Aorta (tissue), 5 donors: ENCODE measurements around the gene UCK2. TPM values are rescaled to one million over a fixed set of nuclear protein-coding genes. Genes with fewer than 3 reads are reported as not detected.
A peak's percentile ranks its signal among the peaks of the same experiment; 100 is the strongest.

Experiments used
- ATAC-seq: fragments of 200-7000 bp; cut with Tn5 transposase; one replicate; pipeline ENCODE4 v1.9.1; 2022; ENCODE audit warnings: moderate library complexity; ENCODE audit not compliant: low FRiP score
- DNase-seq, 2 donors: peaks; one replicate each; pipeline ENCODE4 v3.0.0-alpha.2; 2020
- H3K27ac ChIP-seq, 2 donors: one replicate each; pipeline ENCODE4 v1.5.1; 2013; ENCODE audit warnings: low read length in 2 of 2, mild to moderate bottlenecking in 2 of 2, moderate library complexity in 2 of 2, control low read depth in 1 of 2, inconsistent platforms in 1 of 2, low read depth in 1 of 2
- H3K27me3 ChIP-seq, 2 donors: one replicate each; pipeline ENCODE4 v1.6.1; 2013; ENCODE audit warnings: control low read depth in 1 of 2, low read length in 1 of 2, mild to moderate bottlenecking in 1 of 2, moderate library complexity in 1 of 2; ENCODE audit not compliant: insufficient read depth in 2 of 2, control insufficient read depth in 1 of 2
- H3K36me3 ChIP-seq, 2 donors: one replicate each; pipeline ENCODE4 v1.6.1; 2013; ENCODE audit warnings: control low read depth in 1 of 2, low read length in 1 of 2, mild to moderate bottlenecking in 1 of 2; ENCODE audit not compliant: insufficient read depth in 2 of 2, control insufficient read depth in 1 of 2
- H3K4me1 ChIP-seq, 2 donors: one replicate each; pipeline ENCODE4 v1.6.1; 2013; ENCODE audit warnings: low read length in 2 of 2, control low read depth in 1 of 2, mild to moderate bottlenecking in 1 of 2, moderate library complexity in 1 of 2; ENCODE audit not compliant: insufficient read depth in 2 of 2, control insufficient read depth in 1 of 2
- H3K4me3 ChIP-seq, 2 donors: one replicate each; pipeline ENCODE4 v1.5.1; 2013; ENCODE audit warnings: low read length in 2 of 2, control low read depth in 1 of 2, mild to moderate bottlenecking in 1 of 2
- H3K9me3 ChIP-seq: one replicate; pipeline ENCODE4 v1.6.1; 2013; ENCODE audit warnings: mild to moderate bottlenecking, low read length; ENCODE audit not compliant: control insufficient read depth
- WGBS, 2 donors: extraction: QIAGEN DNeasy Blood & Tissue Kit; methylation state at CpG; one replicate each; pipeline ENCODE4 v1.1.7; 2013; 5-methylcytosine and 5-hydroxymethylcytosine counted together
- intact Hi-C, 2 donors: fragments of 100-400 bp; cut with DNase I; formaldehyde crosslinking; loops; one replicate each; pipeline versions ENCODE4 v1.14.2 to v1.15.0; 2022
- polyA plus RNA-seq, 2 donors: library from polyadenylated mRNA; stranded (reverse); fragments of 200-250 nt; gene quantifications; one replicate each; pipeline ENCODE4 v1.2.3, GENCODE V29; 2013
- total RNA-seq, 2 donors: library from RNA; stranded (reverse); fragmentation: NEBNext Ultra II Directional; extraction: Animal tissue kit (Norgen Biotek cat#: 25700); gene quantifications; one replicate each; pipeline ENCODE4 v1.2.1, GENCODE V29; 2021
- donor health status: healthy with polysubstance abuse.
- donor health status: Bipolar disorder and iron deficiency.
- donor health status: DM: no; HTN: no; CAD: no.
- donor health status: DM: no; HTN: no; CAD: no.
- donor health status: DM: yes; HTN: yes; CAD: no.

UCK2 gene
- total and polyA plus RNA-seq, 4 donors: 7.2 to 31.1 (median 19.9) TPM

DNA sequence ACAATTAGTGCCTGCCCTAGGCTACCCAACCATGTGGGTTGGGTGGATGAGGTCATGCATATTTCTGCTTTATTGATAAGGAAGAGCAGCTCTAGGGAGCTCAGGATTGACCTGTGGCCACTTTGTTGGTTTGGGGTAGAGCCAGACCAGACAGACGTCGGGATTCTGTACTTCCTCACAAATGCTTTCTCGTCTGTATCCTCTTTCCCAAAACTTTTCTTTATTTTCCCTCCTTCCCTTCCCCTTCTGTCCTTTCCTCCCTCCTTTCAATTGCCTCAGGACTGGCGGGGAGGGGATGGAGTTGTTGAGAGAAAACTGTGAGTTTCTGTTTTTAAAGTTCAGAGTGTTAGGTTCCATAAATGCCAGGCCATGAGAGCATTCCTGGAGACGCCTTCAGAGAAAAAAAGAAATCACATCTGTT lies 68.0 kb downstream of the UCK2 start:
- peak overlapping the region in 1 of 2 donors; percentile 59 for H3K27ac ChIP-seq
- H3K4me1 ChIP-seq: peaks cover 0 to 4% of the 10 kb centered on the region in 2 donors
- no peak for ATAC-seq
- intact Hi-C loops: loop anchor here (5.0 kb wide), 2 partner anchors 68 to 198 kb away; partner anchors contain the start of genes ALDH9A1 (in 1 of the 2) and UCK2 (in 1 of the 2)
- H3K27me3 ChIP-seq: no peaks in the 10 kb centered on the region
- no peak overlapping the region for H3K4me3 ChIP-seq
- no peaks in the 10 kb centered on the region for H3K36me3 ChIP-seq
- 46 to 52% methylated on average over 5 of the region's 5 CpGs for WGBS, 2 donors
- DNase-seq: no peak
- no peaks in the 10 kb centered on the region for H3K9me3 ChIP-seq

DNA sequence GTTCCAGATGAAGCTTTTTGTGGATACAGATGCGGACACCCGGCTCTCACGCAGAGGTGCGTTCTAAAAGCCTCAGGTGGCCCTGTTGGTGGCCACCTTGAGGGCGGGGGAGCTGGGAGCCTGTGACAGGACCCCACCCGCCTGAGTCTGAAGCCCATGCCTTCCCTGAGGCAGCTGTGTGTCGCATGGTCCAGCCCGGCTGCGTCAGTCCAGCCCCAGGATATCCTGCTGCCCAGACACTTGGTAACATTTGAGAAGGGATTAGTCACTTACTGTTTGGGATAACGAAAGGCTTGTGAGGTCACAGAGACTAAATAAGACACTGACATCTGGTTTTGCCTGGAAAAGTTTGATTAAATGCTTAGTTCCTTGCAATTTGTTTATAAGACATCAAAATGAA lies 68.9 kb downstream of the UCK2 start:
- 69 to 72% methylated on average over 10 of the region's 10 CpGs for WGBS, 2 donors
- intact Hi-C loops: loop anchor here (5.0 kb wide), 2 partner anchors 69 to 199 kb away; partner anchors contain the start of genes ALDH9A1 (in 1 of the 2) and UCK2 (in 1 of the 2)

DNA sequence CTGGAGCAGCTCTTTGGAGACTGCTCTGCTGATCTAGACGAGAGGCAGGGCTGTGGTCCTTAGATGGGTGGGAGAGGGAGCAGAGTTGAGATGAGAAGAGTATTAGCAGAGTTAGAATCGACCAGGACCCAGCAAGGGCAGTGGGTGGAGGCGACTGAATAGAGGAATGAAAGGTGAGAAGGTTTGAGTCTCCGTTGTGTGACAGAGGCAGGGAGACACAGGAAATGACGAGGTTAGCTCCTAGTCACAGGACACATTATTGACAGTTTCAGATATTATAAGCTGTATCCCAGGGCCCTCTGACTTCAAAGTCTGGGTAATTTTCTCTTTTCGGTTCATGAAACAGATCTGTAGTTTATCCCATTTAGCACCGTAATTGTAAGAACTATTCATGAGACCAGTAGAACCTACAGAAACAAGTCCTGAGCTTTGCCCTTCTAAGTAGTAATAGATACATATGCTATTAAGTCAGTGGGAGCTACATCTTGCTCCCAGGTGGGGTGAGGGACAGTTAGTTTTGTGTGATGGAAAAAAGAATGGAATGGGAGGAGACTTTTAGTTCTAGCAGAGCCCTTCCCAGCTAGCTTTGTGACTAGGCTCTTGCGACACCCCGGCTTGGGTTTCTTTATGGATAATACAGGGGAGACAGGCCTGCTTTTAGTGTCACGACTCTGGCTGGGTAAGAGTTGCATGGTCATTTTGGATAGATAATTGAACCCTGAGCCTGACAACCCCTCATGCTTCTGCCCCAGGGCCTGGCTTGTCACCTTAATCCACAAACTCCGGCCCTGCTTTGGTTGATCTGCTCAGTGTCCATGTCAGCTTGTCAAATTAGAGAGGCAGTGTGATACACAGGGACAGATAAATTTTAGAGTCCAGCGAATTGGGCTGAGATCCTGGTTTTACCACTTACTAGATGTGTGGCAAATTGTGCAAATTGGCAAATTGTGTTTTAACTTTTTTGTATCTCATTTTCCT lies 70.2 kb downstream of the UCK2 start:
- H3K9me3 ChIP-seq: no peaks in the 10 kb centered on the region
- H3K4me1 ChIP-seq: peaks cover 0 to 4% of the 10 kb centered on the region in 2 donors
- H3K36me3 ChIP-seq: no peaks in the 10 kb centered on the region
- intact Hi-C loops: loop anchor here (2.0 to 5.0 kb wide), 4 partner anchors 69 to 267 kb away; partner anchors contain the start of genes ALDH9A1 (in 1 of the 2), MGST3 (in 1 of the 2) and UCK2 (in 1 of the 2)
- H3K27ac ChIP-seq: peak overlapping the region; percentile 72 to 98
- no peak for DNase-seq
- no peak overlapping the region for H3K4me3 ChIP-seq
- ATAC-seq: no peak
- no peaks in the 10 kb centered on the region for H3K27me3 ChIP-seq
- WGBS, 2 donors: 86 to 88% methylated on average over 12 of the region's 12 CpGs

More for the DNA sequence above, 68.9 kb downstream of the UCK2 start:
- ATAC-seq: peak; percentile 54
- Histone ChIP-seq H3K4me3 (no peak overlapping the region), H3K27ac (peak overlapping the region; percentile 69 to 98), H3K36me3 (no peaks in the 10 kb centered on the region), H3K9me3 (no peaks in the 10 kb centered on the region), H3K4me1 (peaks cover 0 to 4% of the 10 kb centered on the region in 2 donors), H3K27me3 (no peaks in the 10 kb centered on the region)
- peak; percentile 75 to 81 for DNase-seq

DNA sequence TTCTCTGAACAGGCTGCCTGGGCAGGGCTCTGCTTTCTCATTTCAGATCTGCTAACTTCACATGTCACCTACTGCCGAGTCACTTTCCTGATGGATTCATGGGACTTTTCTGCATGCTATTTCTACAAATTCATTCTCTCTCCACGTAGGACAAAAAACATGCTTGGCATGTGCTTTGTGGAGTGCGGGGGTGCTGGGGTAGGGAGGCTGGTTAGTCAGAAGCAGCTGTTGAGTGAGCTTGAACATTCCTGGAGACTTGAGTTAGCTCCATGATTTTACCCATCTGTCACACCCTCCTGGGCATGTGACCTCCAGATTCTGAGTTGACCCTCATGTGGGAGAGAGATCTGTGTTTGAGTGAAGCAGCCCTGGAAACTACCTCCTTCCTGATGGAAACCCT lies 71.4 kb downstream of the UCK2 start:
- intact Hi-C loops: loop anchor here (1.0 to 5.0 kb wide), 5 partner anchors 70 to 268 kb away; partner anchors contain the start of genes ALDH9A1 (in 1 of the 2), MGST3 (in 1 of the 2) and UCK2 (in 1 of the 2)
- H3K4me3 ChIP-seq: no peak overlapping the region
- H3K36me3 ChIP-seq: no peaks in the 10 kb centered on the region
- H3K9me3 ChIP-seq: no peaks in the 10 kb centered on the region
- 1 to 5% methylated on average over 3 of the region's 3 CpGs for WGBS, 2 donors
- no peaks in the 10 kb centered on the region for H3K27me3 ChIP-seq
- DNase-seq (peak; percentile 79 to 85), ATAC-seq (peak; percentile 68)
- peaks cover 0 to 4% of the 10 kb centered on the region in 2 donors for H3K4me1 ChIP-seq
- H3K27ac ChIP-seq: peak overlapping the region; percentile 90 to 100

DNA sequence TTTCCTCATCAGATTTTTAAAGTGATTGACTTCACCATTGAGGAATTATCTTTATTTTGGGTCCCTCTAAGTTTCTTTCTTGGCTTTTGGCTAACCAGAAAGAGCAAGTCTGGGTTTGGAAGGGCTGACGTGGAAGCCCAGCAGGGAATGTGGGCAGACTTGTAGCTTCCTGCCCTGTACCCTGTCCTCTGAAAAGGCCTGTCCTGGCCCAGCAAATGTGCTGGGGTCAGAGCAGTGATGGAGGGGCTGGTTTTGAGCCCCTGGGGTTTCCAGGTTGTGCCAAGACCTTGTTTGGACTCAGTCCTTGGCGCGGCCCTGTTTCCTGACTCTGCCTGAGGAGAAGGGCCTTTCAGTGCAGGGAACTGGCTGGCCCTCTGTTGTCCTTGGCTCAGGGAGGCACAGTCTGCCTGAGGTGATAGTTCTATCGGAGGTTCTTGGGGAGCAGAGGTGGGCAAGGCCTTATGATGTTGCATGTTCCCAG lies 72.1 kb downstream of the UCK2 start:
- Histone ChIP-seq H3K9me3 (no peaks in the 10 kb centered on the region), H3K27ac (peak overlapping the region; percentile 90 to 100), H3K4me1 (peaks cover 0 to 4% of the 10 kb centered on the region in 2 donors), H3K27me3 (no peaks in the 10 kb centered on the region), H3K36me3 (no peaks in the 10 kb centered on the region), H3K4me3 (no peak overlapping the region)
- peak; percentile 69 for ATAC-seq
- intact Hi-C loops: loop anchor here (1.0 to 5.0 kb wide), 5 partner anchors 71 to 269 kb away; partner anchors contain the start of genes ALDH9A1 (in 1 of the 2), MGST3 (in 1 of the 2) and UCK2 (in 1 of the 2)
- DNase-seq: peak; percentile 70 to 88
- 0 to 7% methylated on average over 4 of the region's 4 CpGs for WGBS, 2 donors

DNA sequence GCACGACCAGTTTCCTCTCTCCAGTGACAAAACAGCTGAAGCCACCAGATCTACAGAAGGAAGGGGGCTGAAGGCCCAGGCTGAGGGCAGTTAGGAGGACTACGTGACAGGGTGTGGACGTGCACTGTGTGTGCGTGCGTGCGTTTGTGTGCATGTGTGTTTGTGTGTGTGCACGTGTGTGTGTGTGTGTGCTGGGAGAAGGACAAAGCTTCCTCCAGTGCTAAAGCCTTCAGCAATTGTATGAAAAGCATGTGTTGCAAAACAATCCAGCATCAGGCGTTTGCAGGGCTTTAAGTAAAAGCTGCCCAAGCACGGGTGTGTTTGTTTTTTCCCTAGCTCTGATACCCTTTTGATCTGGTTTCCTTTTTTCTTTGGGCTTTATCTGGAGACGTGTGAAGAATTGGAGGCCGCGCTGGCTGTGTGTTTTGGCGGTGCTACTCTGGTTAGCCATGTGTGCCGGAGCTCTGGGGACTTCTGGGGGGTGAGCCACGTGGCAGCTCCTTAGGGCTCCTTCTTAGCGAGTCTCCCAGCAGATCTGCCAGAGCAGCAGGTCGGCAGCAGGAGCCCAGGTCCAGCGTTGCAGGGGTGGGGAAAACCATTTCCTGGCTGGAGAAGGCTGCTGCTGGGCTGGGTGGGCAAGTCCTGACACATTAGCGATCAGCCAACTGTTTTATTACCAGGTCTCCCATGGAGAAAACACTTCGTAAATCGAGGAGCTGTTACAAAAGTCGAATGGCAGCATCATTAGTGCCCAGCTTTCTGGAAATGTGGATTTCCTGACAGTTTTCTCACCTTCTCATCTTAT lies 73.4 kb downstream of the UCK2 start:
- no peak overlapping the region for H3K4me3 ChIP-seq
- H3K4me1 ChIP-seq: peaks cover 0 to 4% of the 10 kb centered on the region in 2 donors
- H3K27me3 ChIP-seq: no peaks in the 10 kb centered on the region
- 4 to 14% methylated on average over 22 of the region's 22 CpGs for WGBS, 2 donors
- H3K36me3 ChIP-seq: no peaks in the 10 kb centered on the region
- DNase-seq (peak; percentile 53 to 82), ATAC-seq (peak; percentile 37)
- intact Hi-C loops: no loop called here
- H3K9me3 ChIP-seq: no peaks in the 10 kb centered on the region
- peak overlapping the region in 1 of 2 donors; percentile 82 for H3K27ac ChIP-seq

DNA sequence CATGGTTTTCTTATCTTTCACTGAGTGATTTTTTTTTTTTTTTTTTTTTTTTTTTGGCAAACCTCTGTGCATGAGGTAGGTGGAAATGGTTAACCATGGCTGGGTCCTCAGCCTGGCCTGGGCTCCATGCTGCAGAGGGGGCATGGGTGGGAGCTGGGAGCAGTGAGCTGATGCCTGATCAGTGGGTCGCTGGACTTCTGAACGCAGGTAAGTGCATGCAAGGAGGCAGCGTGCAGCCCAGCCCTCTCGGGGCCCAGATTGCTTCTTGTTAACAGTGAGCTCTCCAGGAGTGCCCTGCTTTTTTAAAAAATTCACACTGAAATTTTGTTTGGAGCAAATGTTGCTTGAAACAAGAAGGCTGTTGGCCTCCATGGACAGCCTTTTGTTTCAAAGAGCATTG lies 75.2 kb downstream of the UCK2 start:
- no peak for DNase-seq
- Histone ChIP-seq H3K36me3 (no peaks in the 10 kb centered on the region), H3K27ac (no peak overlapping the region), H3K4me1 (peaks cover 0 to 3% of the 10 kb centered on the region in 2 donors), H3K4me3 (no peak overlapping the region), H3K9me3 (no peaks in the 10 kb centered on the region), H3K27me3 (no peaks in the 10 kb centered on the region)
- intact Hi-C loops: no loop called here
- ATAC-seq: no peak
- 96% methylated on average over 4 of the region's 4 CpGs for WGBS, 2 donors

DNA sequence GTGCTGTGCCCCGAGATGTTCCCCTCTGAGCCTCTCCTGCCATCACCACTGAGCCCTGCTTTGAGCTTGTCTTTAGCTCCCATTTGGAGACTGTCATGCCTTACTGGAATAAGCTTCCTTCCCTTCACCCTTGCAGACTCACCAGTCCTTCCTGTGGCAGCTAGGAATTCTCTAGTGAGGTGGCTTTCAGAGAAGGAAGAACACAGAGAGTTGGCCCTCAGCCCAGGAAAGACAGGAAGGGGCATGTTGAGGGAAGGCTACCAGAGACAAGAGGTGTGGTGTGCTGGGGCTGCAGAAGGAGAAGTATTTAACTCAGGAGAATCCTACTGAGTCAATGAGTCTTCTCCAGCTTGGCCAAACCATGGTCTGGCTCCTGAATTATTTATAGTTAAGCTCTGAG lies 76.3 kb downstream of the UCK2 start:
- no peak for ATAC-seq
- peaks cover 0 to 2% of the 10 kb centered on the region in 2 donors for H3K4me1 ChIP-seq
- 93 to 94% methylated on average over 1 of the region's 1 CpG for WGBS, 2 donors
- no peaks in the 10 kb centered on the region for H3K27me3 ChIP-seq
- DNase-seq: no peak
- no peak overlapping the region for H3K4me3 ChIP-seq
- peaks cover 0 to 2% of the 10 kb centered on the region in 2 donors for H3K36me3 ChIP-seq
- no peaks in the 10 kb centered on the region for H3K9me3 ChIP-seq
- intact Hi-C loops: no loop called here
- H3K27ac ChIP-seq: no peak overlapping the region
